Kasumi-1 (cell line): ENCODE data around the gene PTPRQ.
A peak's percentile ranks its signal among the peaks of the same experiment; 100 is the strongest.
"Not testable (repeated sequence)": the region's sequence is repeated elsewhere in the genome, so short reads cannot be mapped to it uniquely, and the experiment has no call there.

Experiments
- DNase-seq, 2 experiments: peaks; one replicate each; lab custom pipeline; 2025; lab: John Stamatoyannopoulos, UW

The PTPRQ gene, protein sequence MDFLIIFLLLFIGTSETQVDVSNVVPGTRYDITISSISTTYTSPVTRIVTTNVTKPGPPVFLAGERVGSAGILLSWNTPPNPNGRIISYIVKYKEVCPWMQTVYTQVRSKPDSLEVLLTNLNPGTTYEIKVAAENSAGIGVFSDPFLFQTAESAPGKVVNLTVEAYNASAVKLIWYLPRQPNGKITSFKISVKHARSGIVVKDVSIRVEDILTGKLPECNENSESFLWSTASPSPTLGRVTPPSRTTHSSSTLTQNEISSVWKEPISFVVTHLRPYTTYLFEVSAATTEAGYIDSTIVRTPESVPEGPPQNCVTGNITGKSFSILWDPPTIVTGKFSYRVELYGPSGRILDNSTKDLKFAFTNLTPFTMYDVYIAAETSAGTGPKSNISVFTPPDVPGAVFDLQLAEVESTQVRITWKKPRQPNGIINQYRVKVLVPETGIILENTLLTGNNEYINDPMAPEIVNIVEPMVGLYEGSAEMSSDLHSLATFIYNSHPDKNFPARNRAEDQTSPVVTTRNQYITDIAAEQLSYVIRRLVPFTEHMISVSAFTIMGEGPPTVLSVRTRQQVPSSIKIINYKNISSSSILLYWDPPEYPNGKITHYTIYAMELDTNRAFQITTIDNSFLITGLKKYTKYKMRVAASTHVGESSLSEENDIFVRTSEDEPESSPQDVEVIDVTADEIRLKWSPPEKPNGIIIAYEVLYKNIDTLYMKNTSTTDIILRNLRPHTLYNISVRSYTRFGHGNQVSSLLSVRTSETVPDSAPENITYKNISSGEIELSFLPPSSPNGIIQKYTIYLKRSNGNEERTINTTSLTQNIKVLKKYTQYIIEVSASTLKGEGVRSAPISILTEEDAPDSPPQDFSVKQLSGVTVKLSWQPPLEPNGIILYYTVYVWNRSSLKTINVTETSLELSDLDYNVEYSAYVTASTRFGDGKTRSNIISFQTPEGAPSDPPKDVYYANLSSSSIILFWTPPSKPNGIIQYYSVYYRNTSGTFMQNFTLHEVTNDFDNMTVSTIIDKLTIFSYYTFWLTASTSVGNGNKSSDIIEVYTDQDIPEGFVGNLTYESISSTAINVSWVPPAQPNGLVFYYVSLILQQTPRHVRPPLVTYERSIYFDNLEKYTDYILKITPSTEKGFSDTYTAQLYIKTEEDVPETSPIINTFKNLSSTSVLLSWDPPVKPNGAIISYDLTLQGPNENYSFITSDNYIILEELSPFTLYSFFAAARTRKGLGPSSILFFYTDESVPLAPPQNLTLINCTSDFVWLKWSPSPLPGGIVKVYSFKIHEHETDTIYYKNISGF (N-terminal part only)

DNA sequence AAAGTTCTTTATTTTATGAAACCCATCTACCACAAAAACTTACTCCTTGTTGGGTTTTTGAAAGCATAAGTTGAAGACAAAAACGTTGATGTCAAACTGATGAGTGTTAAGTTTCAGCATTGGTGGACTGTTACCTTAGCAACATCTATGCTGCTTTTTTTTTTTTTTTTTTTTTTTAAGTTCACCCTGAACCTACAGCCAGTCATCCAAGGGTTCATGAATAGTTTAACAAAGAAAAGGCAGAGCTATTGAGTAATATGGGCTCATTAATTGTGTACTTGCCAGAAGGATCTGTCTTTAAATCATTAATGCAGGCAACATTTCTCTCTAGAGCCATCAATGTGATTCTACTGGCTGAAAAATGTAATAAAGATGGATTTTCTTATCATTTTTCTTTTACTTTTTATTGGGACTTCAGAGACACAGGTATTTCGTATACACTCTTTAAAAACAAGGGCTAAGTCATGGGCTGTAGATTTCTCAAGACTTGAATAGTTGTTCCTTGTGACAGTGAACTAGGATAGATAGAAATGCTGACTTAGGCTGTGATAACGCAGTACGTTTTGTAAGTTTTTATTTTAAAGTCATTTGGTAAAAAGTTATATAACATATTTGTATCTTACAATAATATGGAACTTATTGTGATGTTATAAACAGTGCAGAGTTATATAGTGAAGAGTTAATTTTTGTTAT lies at the start of gene PTPRQ:
Gene PTPRQ, plus strand, starts transcription at position 262 of the 693 bp plus-strand sequence. Its CDS starts 111 bp downstream, at position 373.
- no peak for DNase-seq

DNA sequence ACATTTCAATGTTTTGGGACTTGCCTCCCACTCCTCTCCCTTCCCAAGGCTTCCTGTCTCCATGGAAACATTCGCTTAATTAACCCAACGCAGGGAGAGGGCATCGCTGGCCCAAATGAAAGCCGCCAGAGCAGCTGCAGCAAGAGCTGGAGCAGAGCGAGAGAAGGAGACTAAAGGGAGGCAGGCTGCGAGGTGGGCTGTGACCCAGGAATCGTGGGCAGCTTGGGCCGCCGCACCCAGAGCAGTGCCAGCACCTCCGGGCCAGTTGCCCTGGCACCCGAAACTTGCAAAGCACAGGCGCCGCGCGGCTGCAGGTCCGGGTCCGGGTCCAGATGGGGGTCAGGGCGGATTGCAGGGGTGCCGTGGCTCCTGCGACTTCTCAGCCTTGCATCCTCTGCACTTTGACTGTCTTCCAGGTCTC lies 43.5 kb upstream of the PTPRQ start:
- DNase-seq: no peak

DNA sequence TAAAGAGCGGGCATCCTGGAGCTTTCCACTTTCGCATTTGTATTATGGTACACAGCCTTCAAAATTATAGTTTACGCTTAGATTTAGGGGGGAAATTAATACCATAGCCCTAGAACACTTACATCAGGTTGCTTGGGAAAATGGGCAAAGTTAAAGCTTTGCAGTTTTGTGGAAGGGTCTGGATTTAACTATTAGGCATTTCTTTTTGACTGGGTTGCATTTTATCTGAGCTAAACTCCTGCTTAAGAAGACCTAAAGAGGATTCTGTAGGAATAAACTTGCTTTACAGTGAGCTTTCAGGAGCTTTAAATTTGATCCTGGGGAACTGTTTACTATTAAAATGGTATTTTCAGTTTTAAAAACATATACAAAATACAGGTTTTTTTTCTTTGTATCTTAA lies 42.8 kb upstream of the PTPRQ start:
- DNase-seq: no peak

DNA sequence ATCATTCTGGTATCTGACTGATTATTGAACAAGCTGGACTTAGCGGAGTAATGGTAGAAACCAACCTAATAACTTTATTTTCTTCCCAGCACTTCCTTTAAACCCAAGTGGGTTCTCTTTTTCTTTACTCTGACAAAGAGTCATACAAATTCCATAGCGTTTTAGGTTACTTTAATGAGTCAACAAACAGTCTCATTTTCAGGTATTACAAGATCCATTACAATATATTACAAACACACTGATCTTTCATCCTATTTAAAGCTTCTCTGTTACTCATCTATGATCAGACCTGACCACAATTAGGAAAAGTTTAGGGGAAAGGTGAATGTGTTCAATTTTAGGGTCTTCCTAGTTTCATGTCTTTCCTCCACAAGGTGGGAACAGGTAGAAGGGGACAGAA lies 39.4 kb upstream of the PTPRQ start:
- DNase-seq: no peak

DNA sequence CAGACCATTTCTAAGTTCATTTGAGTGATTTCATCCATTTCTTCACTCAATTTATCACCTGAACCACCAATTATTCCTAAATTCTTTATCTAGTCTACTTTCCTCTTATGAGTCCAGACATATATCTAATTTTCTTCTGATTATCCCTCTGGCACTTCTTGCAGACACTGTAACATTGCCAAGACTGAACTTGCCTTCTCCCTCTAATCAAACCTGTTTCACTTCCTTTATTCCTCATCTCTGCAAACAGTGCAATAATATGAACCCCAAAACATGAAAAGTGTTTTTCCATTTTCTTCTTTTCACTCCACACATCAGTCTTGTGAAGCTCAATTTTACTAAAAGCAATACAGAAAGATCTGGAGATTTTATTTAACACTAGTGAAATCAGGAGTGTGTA lies 37.8 kb upstream of the PTPRQ start:
- no peak for DNase-seq

DNA sequence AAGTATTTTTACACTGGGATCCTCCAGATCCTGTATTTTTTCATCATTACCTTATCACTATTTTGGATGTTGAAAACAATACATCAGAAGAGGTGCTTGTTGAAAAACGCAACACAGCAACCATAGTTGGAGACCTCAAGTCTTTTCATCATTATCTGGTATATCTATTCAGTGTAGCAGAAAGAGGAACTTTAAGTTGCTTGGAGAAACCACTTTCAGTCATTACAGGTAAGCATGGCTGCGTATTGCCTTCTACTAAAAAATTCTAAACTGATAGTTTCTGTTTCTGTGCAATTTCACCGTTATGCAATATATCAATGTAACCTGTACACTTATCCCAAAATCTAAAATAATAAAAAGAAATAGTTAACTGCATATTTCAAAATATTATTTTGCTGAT lies 32.2 kb upstream of the PTPRQ start:
- DNase-seq: no peak

DNA sequence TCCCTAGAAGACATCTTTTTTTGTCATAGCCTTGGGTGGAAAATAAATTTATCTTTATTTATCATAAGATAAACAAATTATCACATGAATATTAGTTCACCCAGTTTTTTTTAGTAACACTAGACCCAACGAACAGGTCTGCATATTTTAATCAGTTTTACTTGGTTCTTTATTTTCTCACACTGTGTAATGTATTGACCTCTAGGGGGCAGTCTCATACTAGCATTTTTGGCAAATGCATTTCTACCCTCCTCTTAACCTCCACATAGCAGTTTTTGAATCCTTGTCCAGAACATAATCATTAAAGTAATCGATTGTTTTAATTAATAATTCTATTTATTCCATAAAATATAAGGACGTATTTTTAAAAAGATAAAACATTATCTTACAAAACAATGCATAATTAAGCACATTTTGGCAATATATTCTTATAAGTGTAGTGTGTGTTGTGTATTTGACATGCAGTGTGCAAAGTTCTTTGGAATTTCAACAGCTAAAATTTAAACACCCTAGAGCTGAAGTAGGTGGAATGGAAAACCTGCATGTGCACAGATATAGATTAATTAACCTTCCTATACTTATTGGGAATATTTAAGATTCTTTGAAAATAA lies 31.6 kb upstream of the PTPRQ start:
- peak; percentile 60 to 80 for DNase-seq

DNA sequence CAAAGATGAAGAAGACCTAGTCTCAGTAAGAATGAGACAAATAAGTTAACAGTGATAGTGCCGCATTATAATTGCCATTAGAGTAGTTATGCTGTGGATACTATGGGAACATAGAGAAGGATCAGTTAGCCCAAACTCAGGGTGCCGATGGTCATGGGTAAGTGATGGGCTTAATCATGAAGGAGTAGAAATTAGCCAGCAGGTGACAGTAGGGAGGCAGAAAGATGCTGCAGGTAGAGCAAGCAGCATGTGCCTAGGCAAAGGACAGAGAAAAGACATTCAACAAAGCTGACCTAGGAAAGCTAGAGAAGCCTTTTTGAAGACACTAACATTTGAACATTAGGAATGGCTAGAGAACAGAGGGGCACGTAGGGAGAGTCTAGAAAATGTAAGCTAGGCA lies 30.6 kb upstream of the PTPRQ start:
- DNase-seq: peak in 1 of 2 experiments; percentile 14

DNA sequence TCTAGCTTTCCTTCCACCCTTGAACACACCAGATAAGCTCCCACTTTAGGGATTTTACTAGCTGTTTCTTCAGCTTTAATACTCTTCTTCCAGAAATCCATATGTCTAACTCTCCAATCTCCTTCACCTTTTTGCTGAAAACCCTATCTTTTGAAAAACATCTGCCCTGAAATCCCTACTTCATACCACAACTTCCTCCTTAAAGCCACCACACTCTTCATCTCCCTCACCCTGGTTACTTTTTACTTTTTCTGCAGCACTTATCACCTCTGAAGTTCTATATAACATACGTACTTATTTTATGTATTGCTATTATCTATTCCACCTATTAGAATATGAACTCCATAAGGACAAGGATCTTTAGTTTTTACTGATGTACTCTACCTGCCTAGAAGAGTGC lies 28.6 kb upstream of the PTPRQ start:
- peak in 1 of 2 experiments; percentile 17 for DNase-seq

DNA sequence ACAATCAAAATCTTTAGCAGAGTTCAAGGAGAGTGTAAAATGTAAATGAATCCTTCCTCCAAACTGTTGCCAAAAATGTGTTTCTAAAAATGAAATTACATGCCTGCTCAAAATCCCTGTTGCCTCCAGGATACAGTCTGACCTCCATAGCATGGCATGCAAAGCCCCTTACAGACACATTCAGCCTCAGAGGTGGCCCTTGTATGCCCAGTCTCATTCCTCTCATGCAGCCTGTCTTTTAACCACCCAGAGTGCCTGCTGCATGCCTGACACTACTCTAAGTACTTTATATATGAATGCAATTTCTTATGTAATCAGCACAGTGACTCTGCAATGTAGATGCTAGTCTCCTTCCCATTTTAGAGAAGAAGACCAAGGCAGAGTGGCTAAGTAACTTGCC lies 24.4 kb upstream of the PTPRQ start:
- no peak for DNase-seq

DNA sequence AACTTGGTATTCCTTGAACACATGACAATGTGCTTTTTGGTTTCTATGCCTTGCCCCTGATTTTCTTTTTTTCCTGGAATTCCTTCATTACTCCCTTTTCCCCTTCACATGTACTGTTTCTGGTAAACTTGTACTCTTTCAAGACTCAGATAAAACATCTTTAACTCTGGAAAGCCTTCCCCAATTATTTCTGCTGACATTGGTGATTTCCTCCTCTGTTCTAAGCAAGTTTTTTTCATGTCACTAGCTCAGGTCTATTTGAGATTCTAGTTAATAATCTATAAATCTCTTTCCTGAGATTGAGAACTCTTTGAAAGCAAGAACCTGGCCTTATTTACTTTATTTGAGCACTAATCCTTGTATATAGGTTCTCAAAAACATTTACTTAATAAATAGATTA lies 24.0 kb upstream of the PTPRQ start:
- DNase-seq: no peak

DNA sequence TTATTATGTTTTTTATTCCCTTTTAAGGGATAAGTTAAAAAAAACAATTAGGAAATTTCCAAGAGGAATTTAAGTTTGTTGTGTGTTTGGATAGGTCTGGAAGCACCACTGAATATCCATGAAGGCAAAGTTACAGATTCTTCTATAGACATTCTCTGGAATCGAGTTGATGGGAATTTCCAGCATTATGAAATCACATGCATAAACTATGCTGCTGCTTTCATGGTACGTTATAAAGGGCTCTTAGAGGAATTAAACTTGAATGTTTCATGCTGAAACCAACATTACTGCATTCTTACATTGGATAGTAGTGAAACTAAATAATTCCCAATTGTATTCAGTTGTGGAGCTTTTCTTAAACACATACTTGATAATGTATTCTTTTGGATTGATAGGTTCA lies 21.5 kb upstream of the PTPRQ start:
- DNase-seq: no peak

DNA sequence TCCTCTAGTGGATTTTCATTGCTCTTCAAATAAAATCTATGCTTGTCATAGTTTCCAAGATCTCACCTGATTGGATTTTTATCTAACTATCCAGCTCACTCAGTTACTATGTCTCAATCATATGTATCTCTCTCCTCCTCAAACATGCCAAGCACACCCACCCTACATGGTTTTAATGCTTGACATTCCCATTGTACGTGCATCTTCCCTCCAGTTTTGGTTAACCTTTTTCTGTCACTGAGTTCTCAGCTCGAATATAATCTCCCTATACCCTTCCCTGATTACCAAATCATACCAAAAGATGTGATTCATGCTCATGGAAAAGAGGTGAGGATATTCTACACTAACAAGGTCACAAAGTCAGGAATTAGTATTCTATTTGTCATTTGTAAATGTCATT lies 12.0 kb upstream of the PTPRQ start:
- no peak for DNase-seq

DNA sequence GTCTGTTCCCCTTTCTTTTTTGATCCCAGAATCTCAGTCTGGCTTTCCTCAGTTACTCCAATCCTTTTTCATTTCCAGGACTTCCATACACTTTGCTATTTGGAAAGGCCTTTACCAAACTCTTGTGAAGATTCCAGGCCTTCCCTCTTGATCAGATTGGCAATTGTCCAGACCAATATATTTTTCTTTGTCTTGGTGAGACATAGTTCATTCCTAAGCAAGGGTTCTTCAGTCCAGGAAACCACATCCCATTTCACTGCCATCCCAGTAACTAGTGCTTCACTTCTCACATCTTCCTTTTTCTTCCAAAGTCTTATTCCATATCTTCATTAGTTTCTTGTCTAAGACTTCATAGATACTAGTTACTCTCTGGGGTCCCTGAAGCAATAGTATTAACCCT lies 2.1 kb upstream of the PTPRQ start:
- DNase-seq: no peak

DNA sequence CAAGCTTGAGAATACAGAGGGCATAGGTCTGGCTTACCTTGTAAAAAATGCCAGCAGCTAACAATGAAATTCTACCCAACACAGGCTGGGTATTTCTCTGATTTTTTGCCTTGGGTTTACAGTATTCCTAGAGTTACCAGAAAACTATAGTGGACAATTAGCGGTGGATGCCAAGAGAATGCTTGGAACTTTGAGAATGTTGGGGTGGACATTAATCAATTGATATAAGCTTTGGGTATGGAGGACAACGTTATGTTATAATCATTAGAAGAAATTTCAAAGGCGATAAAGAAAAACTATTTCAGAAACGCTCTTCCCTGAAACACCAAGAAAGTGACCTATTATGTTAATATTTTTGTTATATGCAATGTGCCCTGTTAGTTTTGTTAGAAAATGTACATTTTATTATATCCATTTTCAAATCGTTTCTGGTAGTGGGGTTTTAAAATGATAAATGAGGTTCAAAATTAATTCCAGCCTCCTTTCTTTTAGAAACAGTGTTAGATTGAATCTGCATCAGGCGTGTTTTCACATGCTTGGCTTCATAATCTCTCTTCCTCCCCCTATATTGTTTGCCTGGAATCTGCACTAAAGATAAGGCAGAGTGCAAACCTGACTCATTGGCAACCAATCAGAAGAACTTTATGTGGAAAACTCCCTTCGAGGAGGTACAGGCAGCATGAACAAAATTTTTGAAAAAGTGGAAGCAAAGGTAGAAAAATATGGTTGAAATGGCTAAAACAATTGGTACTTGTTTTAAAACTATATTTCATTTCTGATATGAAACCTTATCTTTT lies 1.4 kb upstream of the PTPRQ start:
- DNase-seq: no peak

DNA sequence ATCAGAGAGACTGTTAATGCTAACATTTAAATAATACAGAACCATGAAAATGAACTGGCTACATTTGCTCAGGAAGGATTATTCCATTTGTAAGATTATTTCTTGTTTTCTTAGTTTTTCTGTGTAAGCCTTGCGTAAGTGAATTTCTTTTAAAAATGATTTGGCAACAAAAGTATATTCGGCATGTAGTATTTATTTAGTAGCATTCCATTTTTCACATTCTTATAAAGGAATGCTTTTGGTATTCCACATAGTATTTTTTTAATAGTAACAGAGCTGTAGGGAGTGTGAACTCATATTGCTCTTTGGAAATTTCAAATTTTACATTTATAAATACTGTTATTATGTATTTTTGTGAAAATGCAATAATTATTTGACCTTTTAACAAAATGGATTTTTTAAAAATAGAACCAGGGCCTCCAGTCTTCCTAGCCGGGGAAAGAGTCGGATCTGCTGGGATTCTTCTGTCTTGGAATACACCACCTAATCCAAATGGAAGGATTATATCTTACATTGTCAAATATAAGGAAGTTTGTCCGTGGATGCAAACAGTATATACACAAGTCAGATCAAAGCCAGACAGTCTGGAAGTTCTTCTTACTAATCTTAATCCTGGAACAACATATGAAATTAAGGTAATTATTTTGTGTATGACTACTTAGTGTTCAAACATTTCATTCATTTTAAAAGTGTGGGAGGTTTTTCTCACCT lies 1.2 kb downstream of the PTPRQ start:
- DNase-seq: no peak

DNA sequence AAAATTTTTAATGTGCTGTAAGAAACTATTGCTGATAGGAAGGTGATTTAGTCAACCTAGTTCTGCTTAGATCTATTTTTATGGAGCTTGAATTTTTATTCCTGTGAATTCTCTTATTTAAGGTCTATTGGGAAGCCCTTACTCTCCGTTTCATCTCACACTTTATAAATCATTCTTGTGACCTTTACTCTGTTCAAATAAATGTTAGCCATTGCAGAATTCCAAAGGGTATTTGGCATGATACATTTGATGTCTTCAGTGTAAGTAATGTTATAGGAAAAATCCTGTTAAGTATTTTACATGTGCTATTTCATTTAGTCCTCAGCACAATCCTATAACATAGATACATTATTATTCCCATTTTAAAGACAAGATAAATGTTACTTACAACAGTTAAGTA lies 12.5 kb downstream of the PTPRQ start:
- no peak for DNase-seq

DNA sequence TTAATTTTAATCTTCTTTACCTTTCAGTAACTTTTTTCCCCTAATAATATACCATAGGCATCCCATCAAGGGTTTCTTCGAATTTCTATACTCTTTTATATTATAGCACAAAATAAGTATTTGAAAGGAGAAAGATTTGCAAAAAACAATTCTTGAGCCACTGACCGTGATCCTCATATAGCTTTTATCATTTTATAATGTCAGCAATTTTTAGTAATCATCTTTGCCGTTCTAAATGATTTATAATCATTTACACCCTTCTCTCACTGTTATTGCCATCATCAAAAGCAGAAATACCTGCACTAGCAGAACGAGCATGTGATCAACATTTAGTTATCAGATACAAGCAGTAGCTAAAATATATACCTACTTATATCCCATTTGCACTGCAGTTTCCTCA lies 16.9 kb downstream of the PTPRQ start:
- no peak for DNase-seq

DNA sequence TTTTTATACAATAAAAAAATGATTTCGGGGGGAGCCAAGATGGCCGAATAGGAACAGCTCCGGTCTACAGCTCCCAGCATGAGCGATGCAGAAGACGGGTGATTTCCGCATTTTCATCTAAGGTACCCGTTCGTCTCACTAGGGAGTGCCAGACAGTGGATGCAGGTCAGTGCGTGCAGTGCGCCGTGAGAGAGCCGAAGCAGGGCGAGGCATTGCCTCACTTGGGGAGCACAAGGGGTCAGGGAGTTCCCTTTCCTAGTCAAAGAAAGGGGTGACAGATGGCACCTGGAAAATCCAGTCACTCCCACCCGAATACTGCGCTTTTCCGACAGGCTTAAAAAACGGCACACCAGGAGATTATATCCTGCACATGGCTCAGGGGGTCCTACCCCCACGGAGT lies 17.8 kb downstream of the PTPRQ start:
- DNase-seq: not testable (repeated sequence)

DNA sequence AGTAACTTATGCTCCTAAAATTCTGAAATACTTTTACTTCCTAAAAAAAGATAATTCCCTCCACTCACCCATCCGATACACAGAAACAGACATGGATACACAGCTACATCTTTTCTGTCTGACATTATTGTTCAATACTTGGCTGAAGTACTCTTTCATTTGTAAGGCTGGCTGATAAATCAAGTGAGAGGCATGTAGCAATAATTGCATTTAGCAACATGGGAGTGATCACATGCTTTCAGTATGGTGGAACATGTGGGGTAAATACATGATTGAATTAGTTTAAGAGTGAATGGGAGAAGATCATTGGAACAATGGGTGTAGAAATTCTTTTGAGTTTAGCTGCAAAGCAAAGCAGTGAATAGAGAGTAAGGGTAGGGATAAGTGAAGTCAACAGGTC lies 25.6 kb downstream of the PTPRQ start:
- DNase-seq: no peak
